Caki2 (cell line): ENCODE data around the gene MVB12B. TPM values are rescaled to one million over a fixed set of nuclear protein-coding genes. Genes with fewer than 3 reads are reported as not detected.

ENCODE experiments used
- DNase-seq: peaks from one replicate; pipeline ENCODE4 v3.0.0-alpha.2; 2015; ENCODE audit warnings: low read depth
- in situ Hi-C: cut with HindIII; loops from 2 replicates; pipeline ENCODE4 v1.10.0; 2016; ENCODE audit warnings: low sequenced_read_pairs, low pct_unique_long_range_greater_than_20kb, mixed read lengths
- total RNA-seq: library from RNA; depleted of rRNA; stranded (reverse); fragments of >200 nt; shearing (Covaris generic); gene quantifications from 2 replicates; pipeline ENCODE4 v1.2.3, GENCODE V29; 2014; ENCODE audit warnings: low replicate concordance

The MVB12B gene
- total RNA-seq, 1 experiment from 2014 or later, result 6.7 TPM

GRCh38 chr9:126523611-126524111 lies 197.0 kb downstream of the MVB12B start:
- DNase-seq, result no peak
- in situ Hi-C loops, result no loop called here

DNA sequence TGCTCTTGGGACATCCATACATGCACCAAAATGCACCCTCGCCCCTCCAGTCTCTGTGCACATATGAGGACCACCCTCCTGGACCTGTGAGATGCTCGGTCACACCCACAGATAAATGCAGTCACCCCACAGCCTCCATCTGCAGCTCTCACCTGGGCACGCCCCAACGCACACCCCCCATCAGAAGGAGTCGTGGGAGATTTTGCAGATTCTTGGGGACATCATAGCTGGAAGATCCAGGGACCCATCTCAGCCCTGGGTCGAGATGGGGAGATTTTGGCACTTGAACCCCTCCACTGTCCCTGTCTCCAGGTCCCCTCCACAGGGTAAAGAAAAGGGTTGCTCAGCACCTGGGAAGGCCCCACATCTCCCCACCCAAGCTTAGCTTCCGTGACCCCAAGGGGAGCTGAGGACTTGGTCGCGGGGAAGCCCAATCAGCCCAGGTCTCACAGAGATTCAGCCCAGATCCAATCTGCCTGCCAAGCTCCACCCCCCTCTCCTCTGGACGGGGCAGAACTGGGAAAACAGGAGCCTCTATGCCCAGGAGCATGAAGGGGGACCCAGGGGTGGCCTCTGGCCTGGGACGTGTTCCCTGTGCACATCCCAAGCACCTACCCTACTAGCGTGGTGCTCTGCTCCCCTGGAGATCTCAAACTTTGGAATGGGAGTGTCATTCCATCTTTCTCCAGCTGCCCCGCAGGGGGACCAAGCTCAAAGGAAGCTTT lies 197.9 kb downstream of the MVB12B start:
- in situ Hi-C loops, result no loop called here
- DNase-seq, result no peak

DNA sequence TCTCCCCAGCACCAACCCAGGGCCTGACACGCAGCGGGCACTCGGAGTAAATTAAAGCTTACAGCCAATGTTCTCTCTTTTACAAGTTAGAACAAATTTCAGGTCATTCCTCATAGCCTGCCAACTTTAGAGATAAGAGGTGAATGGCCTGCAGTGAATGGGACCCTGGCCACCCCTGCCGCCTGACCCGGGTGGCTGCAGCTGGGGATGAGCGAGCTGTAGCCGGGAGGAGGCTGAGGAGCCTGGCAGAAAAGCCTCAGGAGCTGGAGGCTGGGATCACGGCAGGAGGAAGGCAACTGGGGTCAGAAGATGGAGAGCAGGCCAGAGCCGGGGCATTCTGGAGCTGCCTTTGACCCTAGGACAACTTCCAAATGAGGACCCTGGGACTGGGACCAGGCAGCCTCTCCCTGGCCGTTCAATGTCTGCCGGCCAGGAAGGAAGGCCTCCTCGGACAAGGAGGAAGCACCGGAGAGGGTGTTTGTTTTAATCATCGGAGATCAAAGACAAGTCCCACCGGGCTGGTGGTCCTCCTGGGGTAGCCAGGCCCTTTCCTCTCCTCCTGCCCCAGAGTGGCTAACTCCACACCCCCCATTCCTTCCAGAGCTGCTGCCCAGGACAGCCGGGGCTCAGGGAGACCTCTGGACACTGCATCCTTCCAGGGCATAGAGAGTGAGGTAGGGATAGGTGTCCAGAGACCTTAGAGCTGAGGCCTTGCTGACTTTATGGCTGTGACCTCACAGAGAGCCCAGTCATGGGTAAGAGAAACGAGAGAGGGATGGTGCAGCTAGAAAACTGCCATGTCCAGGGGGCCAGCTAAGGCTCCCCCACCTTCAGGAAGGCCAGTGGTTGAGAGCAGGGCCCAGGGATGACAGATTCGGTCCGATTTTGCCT lies 199.8 kb downstream of the MVB12B start:
- DNase-seq, result no peak
- in situ Hi-C loops, result no loop called here

DNA sequence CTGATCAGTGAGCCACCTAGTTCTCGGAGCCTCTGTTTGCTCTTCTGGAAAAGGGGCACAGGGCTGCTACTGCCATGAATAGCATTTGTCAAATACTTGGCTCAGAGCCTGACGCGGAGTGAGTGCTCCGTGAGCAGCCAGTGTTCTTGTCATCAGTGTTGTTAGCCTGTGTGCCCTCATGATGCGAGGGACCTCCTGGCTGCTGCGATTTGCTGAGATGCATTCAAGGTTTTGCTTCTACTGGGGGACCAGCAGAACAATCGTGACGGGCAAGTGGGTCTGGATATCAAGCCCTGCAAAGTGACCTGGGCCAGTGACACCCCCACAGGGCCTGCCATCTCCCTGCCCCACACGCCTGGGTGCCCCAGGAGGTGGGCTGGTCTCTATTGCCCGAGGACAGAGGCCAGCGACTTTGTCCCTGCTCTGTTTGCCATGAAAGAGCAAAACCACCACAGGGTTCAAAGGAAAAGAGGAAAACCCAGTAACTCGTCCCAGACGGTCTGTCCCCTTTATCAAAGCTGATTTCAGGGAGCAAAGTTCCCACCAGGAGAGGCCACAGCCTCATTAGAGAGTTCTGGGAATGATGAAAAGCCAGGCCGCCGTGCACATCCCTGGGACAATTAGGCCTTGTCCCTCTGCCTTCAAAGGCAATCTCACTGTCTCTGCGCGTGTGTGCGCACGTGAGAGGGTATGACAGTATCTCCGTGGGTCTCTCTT lies 200.6 kb downstream of the MVB12B start:
- DNase-seq, result no peak
- in situ Hi-C loops, result no loop called here

DNA sequence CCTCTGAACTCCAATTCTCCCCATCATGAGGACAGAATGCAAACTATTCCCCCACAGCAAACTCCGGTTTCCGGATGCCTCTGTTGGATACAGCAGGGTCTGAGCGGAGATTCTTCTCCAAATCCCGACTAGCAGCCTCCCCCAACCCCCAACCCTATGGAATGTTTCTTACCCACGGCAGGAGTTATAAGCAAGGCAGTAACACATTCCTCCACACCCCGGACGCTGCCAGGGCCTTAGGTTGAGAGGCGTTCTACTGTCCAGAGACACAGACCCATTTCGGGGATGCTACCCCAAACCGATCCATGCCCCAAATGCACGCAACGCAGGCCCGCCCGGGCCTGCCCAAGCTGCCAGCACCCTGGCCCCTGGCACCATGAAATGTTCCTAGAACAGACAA lies 201.5 kb downstream of the MVB12B start:
- no peak for DNase-seq
- in situ Hi-C loops, result no loop called here

DNA sequence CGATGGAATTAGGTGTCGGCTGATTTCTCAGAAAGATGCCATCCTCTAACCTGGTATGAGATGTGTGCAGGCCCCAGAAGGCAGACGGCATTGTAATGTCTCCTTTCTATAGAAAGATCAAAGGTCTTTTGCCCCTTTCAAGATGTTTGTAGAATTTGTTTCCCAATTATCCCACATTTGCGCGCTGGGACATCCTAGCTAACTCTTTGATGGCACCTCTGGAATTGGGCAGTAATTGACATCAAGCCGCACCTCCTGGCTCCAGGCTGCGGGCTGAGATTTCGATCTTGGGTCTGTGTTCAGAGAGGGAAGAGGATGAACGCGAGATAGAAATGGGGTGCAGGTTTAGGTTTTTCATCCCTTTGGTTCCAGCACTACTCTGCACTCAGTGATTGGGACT lies 202.3 kb downstream of the MVB12B start:
- in situ Hi-C loops, result no loop called here

GRCh38 chr9:126531035-126531571 lies 204.5 kb downstream of the MVB12B start:
- no peak for DNase-seq
- in situ Hi-C loops, result no loop called here

More for the DNA sequence above, 202.3 kb downstream of the MVB12B start:
- DNase-seq, result no peak

DNA sequence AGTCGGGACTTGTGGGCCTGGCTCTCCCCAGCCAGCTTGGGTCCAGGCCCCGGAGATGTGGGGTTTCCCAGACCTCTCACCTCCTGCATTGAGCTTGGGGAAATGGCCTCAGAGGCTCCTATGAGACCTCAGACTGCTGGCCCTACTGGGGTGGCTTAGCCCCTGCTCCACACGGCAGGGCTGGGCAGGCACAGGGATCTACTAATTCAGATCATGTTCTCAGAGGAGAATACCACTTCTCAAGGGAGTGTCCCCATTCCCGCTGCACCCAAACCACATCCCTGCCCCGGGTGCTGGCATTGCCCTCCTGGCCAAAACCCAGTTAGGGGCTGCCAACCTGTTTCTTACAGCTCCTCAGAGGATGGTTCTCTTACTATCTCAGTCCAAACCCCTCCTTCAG lies 205.0 kb downstream of the MVB12B start:
- in situ Hi-C loops, result no loop called here
- DNase-seq, result no peak

- DNase-seq, result no peak
- in situ Hi-C loops, result no loop called here
These were observed 205.4 kb downstream of the MVB12B start for GRCh38 chr9:126532019-126532462.

GRCh38 chr9:126532489-126532888 lies 205.9 kb downstream of the MVB12B start:
- in situ Hi-C loops, result no loop called here
- no peak for DNase-seq

- in situ Hi-C loops, result no loop called here
- DNase-seq, result no peak
These were observed 206.6 kb downstream of the MVB12B start for GRCh38 chr9:126532951-126533925.

DNA sequence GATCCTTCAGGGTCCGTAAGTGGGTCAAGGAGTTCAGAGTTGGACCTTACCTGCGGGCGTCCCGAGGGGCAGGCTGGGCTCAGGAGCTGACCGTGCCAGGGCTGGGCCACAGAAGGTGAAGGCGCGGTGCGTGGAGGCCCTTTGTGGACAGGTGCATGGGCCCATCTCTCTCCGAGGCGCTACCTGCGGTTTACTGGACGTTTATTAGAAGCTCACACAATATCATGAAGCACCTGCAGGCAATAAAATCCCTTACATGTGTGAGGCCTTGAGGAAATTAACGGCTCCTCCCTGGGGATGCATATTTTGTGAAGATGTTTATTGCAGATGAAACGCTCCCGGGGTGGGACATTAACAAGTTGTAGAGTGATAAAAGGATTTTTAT lies 207.3 kb downstream of the MVB12B start:
- in situ Hi-C loops, result no loop called here
- DNase-seq, result no peak

DNA sequence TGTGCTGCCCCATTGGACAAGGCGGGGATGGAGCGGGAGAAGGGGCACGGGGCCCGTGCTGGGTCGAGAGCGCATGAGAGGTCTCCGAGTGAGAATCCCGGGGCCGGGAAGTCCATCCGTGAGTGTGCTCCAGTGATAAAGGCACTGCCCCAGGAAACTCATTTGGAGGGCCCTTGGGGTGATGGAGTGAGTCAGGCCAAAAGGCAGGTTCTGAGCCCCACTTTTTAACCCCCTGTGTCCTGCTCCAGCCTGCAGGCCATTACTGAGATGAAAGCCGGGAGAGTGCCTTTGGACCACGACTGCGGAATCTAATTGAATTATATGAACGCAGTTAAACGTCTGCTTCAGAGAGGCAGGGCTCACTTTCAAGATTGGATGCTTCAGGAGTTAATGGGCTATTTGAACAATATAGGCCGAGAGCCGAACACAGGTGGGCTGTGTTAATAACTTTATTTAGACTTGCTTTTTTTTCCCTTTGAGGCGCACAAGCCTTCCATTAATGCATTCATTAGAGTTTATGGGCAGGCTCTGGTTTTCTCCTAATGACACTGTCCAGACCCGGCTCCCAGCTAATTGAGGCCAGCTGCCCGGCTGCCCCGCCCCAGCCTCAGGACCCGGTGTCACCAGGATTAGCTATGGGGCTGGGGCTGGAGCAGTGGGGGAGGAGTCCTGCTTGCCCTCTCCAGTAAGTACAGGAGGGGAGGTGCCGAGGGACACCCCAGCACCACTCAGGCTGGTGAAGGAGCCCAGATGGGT lies 208.0 kb downstream of the MVB12B start:
- no peak for DNase-seq
- in situ Hi-C loops, result no loop called here

DNA sequence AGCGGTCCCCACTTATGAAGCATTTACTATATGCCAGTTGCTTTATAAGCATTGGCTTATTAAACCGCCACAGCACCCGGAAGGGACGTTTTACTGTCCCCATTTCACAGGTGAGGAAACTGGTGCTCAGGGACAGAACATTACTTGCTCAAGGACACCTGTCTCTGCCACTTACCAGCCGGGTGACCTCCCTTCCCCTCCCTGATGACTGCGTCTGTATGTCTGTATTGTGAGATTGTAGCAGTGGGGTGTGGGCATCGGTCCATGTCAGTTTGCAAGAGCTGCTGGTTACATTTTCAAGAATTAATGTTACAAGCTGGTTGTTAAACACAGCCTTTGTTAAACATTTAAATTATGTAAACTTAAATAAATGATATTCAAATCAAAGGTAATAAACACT lies 209.5 kb downstream of the MVB12B start:
- in situ Hi-C loops, result no loop called here

GRCh38 chr9:126536841-126537465 lies 210.3 kb downstream of the MVB12B start:
- no peak for DNase-seq
- in situ Hi-C loops, result no loop called here

More for the DNA sequence above, 209.5 kb downstream of the MVB12B start:
- DNase-seq, result no peak

GRCh38 chr9:126538550-126538949 lies 211.9 kb downstream of the MVB12B start:
- no peak for DNase-seq
- in situ Hi-C loops, result no loop called here
